Peyer's patch (tissue), 4 donors: ENCODE data around the gene SMURF2.

Source experiments
- CTCF ChIP-seq, 6 experiments: fragments of 450-650 bp in 4 of 6; fragments of 200-600 bp in 2 of 6; sonication (generic) in 1 of 6; IDR thresholded peaks; one replicate each; pipeline ENCODE4 v1.5.1; 2017 to 2019; ENCODE audit warnings: antibody characterized with exemption in 6 of 6, mild to moderate bottlenecking in 3 of 6, moderate library complexity in 1 of 6
- POLR2A ChIP-seq, 2 donors: fragments of 450-650 bp; IDR thresholded peaks; one replicate each; pipeline ENCODE4 v1.5.1; 2017; ENCODE audit warnings: antibody characterized with exemption in 2 of 2, mild to moderate bottlenecking in 2 of 2, moderate library complexity in 2 of 2

DNA sequence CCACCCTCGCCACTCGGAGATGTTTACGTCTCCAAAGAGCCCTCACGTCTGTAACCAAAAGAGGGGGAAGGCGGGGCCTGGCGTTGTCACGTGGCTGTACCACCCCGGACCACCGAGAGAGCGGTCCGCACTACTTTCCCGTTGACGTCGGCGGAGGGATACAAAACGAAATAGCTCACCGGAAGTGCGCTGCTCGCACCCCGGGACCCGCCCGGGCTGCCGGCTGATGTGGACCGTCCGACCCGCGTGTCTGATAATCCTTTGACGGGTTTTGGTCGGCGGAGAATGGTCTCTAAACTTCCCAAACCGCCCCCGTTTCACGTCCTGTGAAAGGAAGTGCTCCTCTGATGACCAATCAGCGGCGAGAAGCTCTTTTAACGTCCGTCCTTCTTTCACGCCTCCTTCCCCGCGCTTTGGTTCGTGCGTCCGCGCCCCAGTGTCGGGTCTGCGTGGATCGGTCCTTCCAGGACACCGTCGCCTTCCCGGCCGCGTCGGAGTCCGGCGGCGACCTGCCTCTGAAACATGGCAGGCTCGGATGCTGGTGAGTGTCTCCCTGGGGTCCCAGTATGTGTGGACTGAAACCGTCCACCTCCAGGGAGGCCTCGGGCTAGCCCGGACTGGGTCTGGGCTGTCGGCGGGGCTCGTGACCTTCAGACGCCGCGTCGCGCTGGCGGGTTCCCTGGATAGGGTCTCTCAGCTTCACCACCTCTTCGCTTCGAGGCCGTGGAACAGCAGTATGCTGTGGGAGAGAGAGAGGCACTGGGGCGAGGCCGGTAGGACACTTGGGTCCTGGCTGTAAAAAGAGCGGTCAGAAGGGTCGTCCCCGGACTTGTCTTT, 155.3 kb downstream of the SMURF2 start, which contains the start of gene CEP95:
- TF ChIP-seq CTCF (IDR thresholded peaks at IDR 0.05) (no peak), POLR2A (IDR thresholded peaks at IDR 0.05) (peak; percentile 71 to 75)
